Astrocyte (in vitro differentiated cells and primary cell): ENCODE results near the gene CLDN3. TPM values are rescaled to one million over a fixed set of nuclear protein-coding genes. Genes with fewer than 3 reads are reported as not detected.

Experiments used
- DNase-seq: peaks from one replicate; pipeline ENCODE4 v3.0.0-alpha.2; 2010; ENCODE audit warnings: low read depth
- FAIRE-seq: peaks from 2 replicates; lab custom pipeline; 2011; peaks lifted over from hg19 to GRCh38; lab: Jason Lieb, UNC
- H2AFZ ChIP-seq: 2 replicates; pipeline ENCODE4 v1.6.0; 2012; ENCODE audit warnings: low read depth, low read length, inconsistent platforms
- H3K27ac ChIP-seq: 2 replicates; pipeline ENCODE4 v1.5.1; 2011; ENCODE audit warnings: low read depth, low read length, inconsistent platforms
- H3K27me3 ChIP-seq: 2 replicates; pipeline ENCODE4 v1.6.0; 2011; ENCODE audit warnings: low read length, inconsistent platforms; ENCODE audit not compliant: insufficient read depth
- H3K36me3 ChIP-seq: 2 replicates; pipeline ENCODE4 v1.5.1; 2011; ENCODE audit warnings: low read length, inconsistent platforms; ENCODE audit not compliant: insufficient read depth
- H3K4me1 ChIP-seq: 2 replicates; pipeline ENCODE4 v1.5.1; 2011; ENCODE audit warnings: low read length, inconsistent platforms; ENCODE audit not compliant: insufficient read depth
- H3K4me2 ChIP-seq: 2 replicates; pipeline ENCODE4 v1.6.0; 2012; ENCODE audit warnings: low read length, inconsistent platforms
- H3K4me3 ChIP-seq: 2 replicates; pipeline ENCODE4 v1.5.1; 2011; ENCODE audit warnings: low read depth, mild to moderate bottlenecking, low read length, inconsistent platforms; ENCODE audit not compliant: insufficient read depth
- H3K79me2 ChIP-seq: 2 replicates; pipeline ENCODE4 v1.6.0; 2012; ENCODE audit warnings: mild to moderate bottlenecking, low read length, inconsistent platforms; ENCODE audit not compliant: insufficient read depth
- H3K9ac ChIP-seq: 2 replicates; pipeline ENCODE4 v1.6.0; 2012; ENCODE audit warnings: mild to moderate bottlenecking, low read length, inconsistent platforms
- H3K9me3 ChIP-seq: 2 replicates; pipeline ENCODE4 v1.5.1; 2012; ENCODE audit warnings: low read depth, mild to moderate bottlenecking, low read length, inconsistent platforms; ENCODE audit not compliant: insufficient read depth
- H4K20me1 ChIP-seq: 2 replicates; pipeline ENCODE4 v1.6.0; 2012; ENCODE audit warnings: low read length, inconsistent platforms; ENCODE audit not compliant: insufficient read depth
- H3K27ac Mint-ChIP-seq: one replicate; pipeline ENCODE4 v1.8.0; 2021; ENCODE audit warnings: mild to moderate bottlenecking, mixed read lengths; ENCODE audit not compliant: unreplicated experiment
- H3K27me3 Mint-ChIP-seq: one replicate; pipeline ENCODE4 v1.8.0; 2021; ENCODE audit warnings: low read depth, mixed read lengths; ENCODE audit not compliant: unreplicated experiment
- H3K36me3 Mint-ChIP-seq: one replicate; pipeline ENCODE4 v1.8.0; 2021; ENCODE audit warnings: low read depth, mixed read lengths; ENCODE audit not compliant: unreplicated experiment
- H3K4me1 Mint-ChIP-seq: one replicate; pipeline ENCODE4 v1.8.0; 2021; ENCODE audit warnings: low read depth, mixed read lengths; ENCODE audit not compliant: unreplicated experiment
- H3K4me3 Mint-ChIP-seq: one replicate; pipeline ENCODE4 v1.8.0; 2021; ENCODE audit warnings: mild to moderate bottlenecking, moderate library complexity, mixed read lengths; ENCODE audit not compliant: unreplicated experiment
- H3K9me3 Mint-ChIP-seq: one replicate; pipeline ENCODE4 v1.8.0; 2021; ENCODE audit warnings: mild to moderate bottlenecking, mixed read lengths; ENCODE audit not compliant: unreplicated experiment
- CTCF ChIP-seq: IDR thresholded peaks from 2 replicates; pipeline ENCODE4 v1.5.1; 2011; ENCODE audit warnings: low read depth, mild to moderate bottlenecking, inconsistent platforms, low read length, moderate library complexity; ENCODE audit not compliant: insufficient read depth
- EZH2 ChIP-seq: IDR thresholded peaks from 2 replicates; pipeline ENCODE4 v1.6.1; 2012; ENCODE audit warnings: mild to moderate bottlenecking, low read length, inconsistent platforms; ENCODE audit not compliant: insufficient read depth
- total RNA-seq: library from RNA; stranded (reverse); gene quantifications from 2 replicates; pipeline ENCODE4 v1.2.1, GENCODE V29; 2021

CLDN3 gene
- total RNA-seq, 1 donor from 2014 or later: 0.68 TPM

- FAIRE-seq: no peak
- no peak overlapping the region for H2AFZ ChIP-seq
Measured at GRCh38 chr7:73741600-73741999, 28.5 kb downstream of the CLDN3 start.

GRCh38 chr7:73740771-73741170, 29.3 kb downstream of the CLDN3 start:
- Histone ChIP-seq H3K27ac (no peak overlapping the region), H2AFZ (no peak overlapping the region)

More at GRCh38 chr7:73741600-73741999, 28.5 kb downstream of the CLDN3 start:
- H3K79me2 ChIP-seq: peaks cover 7% of the 10 kb centered on the region
- H3K4me3 Mint-ChIP-seq: no peak overlapping the region
- H3K36me3 Mint-ChIP-seq: peaks cover 3% of the 10 kb centered on the region
- peaks cover 5% of the 10 kb centered on the region for H3K4me1 Mint-ChIP-seq
- no peak for TF ChIP-seq EZH2
- TF ChIP-seq CTCF: no peak
- H3K4me3 ChIP-seq: no peak overlapping the region
- no peaks in the 10 kb centered on the region for H3K27me3 ChIP-seq
- no peaks in the 10 kb centered on the region for H3K9me3 ChIP-seq
- H3K36me3 ChIP-seq: no peaks in the 10 kb centered on the region
- no peak overlapping the region for H3K27ac ChIP-seq
- no peak for DNase-seq
- H3K27ac Mint-ChIP-seq: no peak overlapping the region
- H3K27me3 Mint-ChIP-seq: peaks cover 9% of the 10 kb centered on the region
- peaks cover 8% of the 10 kb centered on the region for H4K20me1 ChIP-seq
- no peak overlapping the region for H3K4me2 ChIP-seq
- H3K9ac ChIP-seq: no peak overlapping the region
- peaks cover 16% of the 10 kb centered on the region for H3K4me1 ChIP-seq
- no peaks in the 10 kb centered on the region for H3K9me3 Mint-ChIP-seq

More at GRCh38 chr7:73740771-73741170, 29.3 kb downstream of the CLDN3 start:
- peaks cover 8% of the 10 kb centered on the region for H4K20me1 ChIP-seq
- no peaks in the 10 kb centered on the region for H3K27me3 ChIP-seq
- Mint-ChIP-seq H3K4me3 (no peak overlapping the region), H3K27me3 (peaks cover 9% of the 10 kb centered on the region), H3K4me1 (peaks cover 5% of the 10 kb centered on the region), H3K9me3 (no peaks in the 10 kb centered on the region), H3K27ac (no peak overlapping the region), H3K36me3 (peaks cover 3% of the 10 kb centered on the region)
- no peak overlapping the region for H3K4me2 ChIP-seq
- peaks cover 16% of the 10 kb centered on the region for H3K4me1 ChIP-seq
- no peaks in the 10 kb centered on the region for H3K9me3 ChIP-seq
- H3K36me3 ChIP-seq: no peaks in the 10 kb centered on the region
- DNase-seq (no peak), FAIRE-seq (no peak)
- TF ChIP-seq EZH2 (no peak), CTCF (no peak)
- H3K9ac ChIP-seq: no peak overlapping the region
- no peak overlapping the region for H3K4me3 ChIP-seq
- peaks cover 7% of the 10 kb centered on the region for H3K79me2 ChIP-seq
